Right cardiac atrium (tissue), 5 donors: ENCODE results near the gene ATG7. TPM values are rescaled to one million over a fixed set of nuclear protein-coding genes. Genes with fewer than 3 reads are reported as not detected.

Experiments used
- ATAC-seq, 2 donors: fragments of 200-7000 bp; cut with Tn5 transposase; one replicate each; pipeline versions ENCODE4 v1.8.0 to v1.9.1; 2020; ENCODE audit warnings: moderate library complexity in 2 of 2, mild to moderate bottlenecking in 1 of 2
- DNase-seq, 3 donors: peaks; one replicate each; pipeline ENCODE4 v3.0.0-alpha.2; 2020
- H3K27ac ChIP-seq: one replicate; pipeline ENCODE4 v1.5.1; 2013; ENCODE audit warnings: mild to moderate bottlenecking, low read length, control low read depth, moderate library complexity
- H3K27me3 ChIP-seq: one replicate; pipeline ENCODE4 v1.6.1; 2013; ENCODE audit not compliant: control insufficient read depth, insufficient read depth
- H3K4me1 ChIP-seq: one replicate; pipeline ENCODE4 v1.6.1; 2013; ENCODE audit warnings: low read length; ENCODE audit not compliant: control insufficient read depth, insufficient read depth
- H3K4me3 ChIP-seq: one replicate; pipeline ENCODE4 v1.5.1; 2013; ENCODE audit warnings: low read length, control low read depth
- H3K9me3 ChIP-seq: one replicate; pipeline ENCODE4 v1.6.1; 2013; ENCODE audit warnings: low read length; ENCODE audit not compliant: control insufficient read depth
- WGBS: extraction: QIAGEN DNeasy Blood & Tissue Kit; methylation state at CpG from one replicate; pipeline ENCODE4 v1.1.7; 2013; 5-methylcytosine and 5-hydroxymethylcytosine counted together
- intact Hi-C, 4 donors: fragments of 100-400 bp; cut with DNase I; formaldehyde crosslinking; loops; one replicate each; pipeline versions ENCODE4 v1.11.0 to v1.14.0; 2022 to 2023
- polyA plus RNA-seq: library from polyadenylated mRNA; stranded (reverse); fragments of 200-250 nt; gene quantifications from one replicate; pipeline ENCODE4 v1.2.3, GENCODE V29; 2013
- total RNA-seq, 4 donors: library from RNA; stranded (reverse); fragmentation: NEBNext Ultra II Directional; extraction: Animal tissue kit (Norgen Biotek cat#: 25700); gene quantifications; one replicate each; pipeline ENCODE4 v1.2.1, GENCODE V29; 2021
- donor health status: healthy with polysubstance abuse.
- donor health status: DM: no; HTN: yes; CAD: no.
- donor health status: DM: no; HTN: no; CAD: no.
- donor health status: DM: no; HTN: yes; CAD: no; lungs with severe emphysema.
- donor health status: DM: yes; HTN: yes; CAD: no.

ATG7 gene
- total and polyA plus RNA-seq, 5 donors = 5.9 to 22.3 (median 19.6) TPM

GRCh38 chr3:11302444-11302843 lies 30.2 kb downstream of the ATG7 start:
- H3K27me3 ChIP-seq = no peaks in the 10 kb centered on the region
- intact Hi-C loops = no loop called here
- ATAC-seq = no peak

GRCh38 chr3:11304175-11304574 lies 32.0 kb downstream of the ATG7 start:
- WGBS = 91% methylated on average over 6 of the region's 6 CpGs
- DNase-seq (no peak), ATAC-seq (peak in 1 of 2 donors; percentile 14)
- Histone ChIP-seq H3K9me3 (no peaks in the 10 kb centered on the region), H3K4me3 (no peak overlapping the region), H3K27me3 (no peaks in the 10 kb centered on the region), H3K27ac (no peak overlapping the region), H3K4me1 (no peaks in the 10 kb centered on the region)
- intact Hi-C loops = no loop called here

More at GRCh38 chr3:11302444-11302843, 30.2 kb downstream of the ATG7 start:
- no peaks in the 10 kb centered on the region for H3K9me3 ChIP-seq
- DNase-seq = no peak
- no peaks in the 10 kb centered on the region for H3K4me1 ChIP-seq
- no peak overlapping the region for H3K4me3 ChIP-seq
- H3K27ac ChIP-seq = no peak overlapping the region

GRCh38 chr3:11305509-11305908 lies 33.3 kb downstream of the ATG7 start:
- DNase-seq = no peak
- intact Hi-C loops = no loop called here
- no peaks in the 10 kb centered on the region for H3K4me1 ChIP-seq
- H3K27ac ChIP-seq = no peak overlapping the region
- no peak for ATAC-seq
- no peaks in the 10 kb centered on the region for H3K27me3 ChIP-seq
- 51% methylated on average over 1 of the region's 1 CpG for WGBS
- no peaks in the 10 kb centered on the region for H3K9me3 ChIP-seq
- H3K4me3 ChIP-seq = no peak overlapping the region

GRCh38 chr3:11306817-11307589 lies 34.8 kb downstream of the ATG7 start:
- ATAC-seq = peak; percentile 62

GRCh38 chr3:11307830-11308432 lies 35.7 kb downstream of the ATG7 start:
- ATAC-seq = peak; percentile 35 to 38
- no peak for DNase-seq
- Histone ChIP-seq H3K9me3 (no peaks in the 10 kb centered on the region), H3K27ac (no peak overlapping the region), H3K4me3 (no peak overlapping the region), H3K27me3 (no peaks in the 10 kb centered on the region), H3K4me1 (no peaks in the 10 kb centered on the region)
- 71% methylated on average over 6 of the region's 6 CpGs for WGBS
- intact Hi-C loops = no loop called here

More at GRCh38 chr3:11306817-11307589, 34.8 kb downstream of the ATG7 start:
- no peaks in the 10 kb centered on the region for H3K9me3 ChIP-seq
- H3K4me3 ChIP-seq = no peak overlapping the region
- 34% methylated on average over 5 of the region's 5 CpGs for WGBS
- intact Hi-C loops = no loop called here
- H3K27me3 ChIP-seq = no peaks in the 10 kb centered on the region
- peak in 1 of 3 donors; percentile 62 for DNase-seq
- peak overlapping the region; percentile 33 for H3K27ac ChIP-seq
- no peaks in the 10 kb centered on the region for H3K4me1 ChIP-seq

GRCh38 chr3:11310258-11310657 lies 38.1 kb downstream of the ATG7 start:
- no peaks in the 10 kb centered on the region for H3K4me1 ChIP-seq
- no peak for DNase-seq
- H3K9me3 ChIP-seq = no peaks in the 10 kb centered on the region
- H3K27me3 ChIP-seq = no peaks in the 10 kb centered on the region
- intact Hi-C loops = no loop called here
- WGBS = 88% methylated on average over 5 of the region's 5 CpGs
- no peak overlapping the region for H3K27ac ChIP-seq
- ATAC-seq = no peak
- H3K4me3 ChIP-seq = no peak overlapping the region

GRCh38 chr3:11312166-11312565 lies 40.0 kb downstream of the ATG7 start:
- no peaks in the 10 kb centered on the region for H3K27me3 ChIP-seq

GRCh38 chr3:11317300-11317699 lies 45.1 kb downstream of the ATG7 start:
- DNase-seq = no peak
- ATAC-seq = no peak
- no peaks in the 10 kb centered on the region for H3K4me1 ChIP-seq
- H3K4me3 ChIP-seq = no peak overlapping the region
- H3K9me3 ChIP-seq = no peaks in the 10 kb centered on the region
- no peak overlapping the region for H3K27ac ChIP-seq
- intact Hi-C loops = no loop called here
- no peaks in the 10 kb centered on the region for H3K27me3 ChIP-seq
- WGBS = 83% methylated on average over 9 of the region's 9 CpGs

More at GRCh38 chr3:11312166-11312565, 40.0 kb downstream of the ATG7 start:
- Histone ChIP-seq H3K4me1 (no peaks in the 10 kb centered on the region), H3K27ac (no peak overlapping the region), H3K4me3 (no peak overlapping the region), H3K9me3 (no peaks in the 10 kb centered on the region)
- WGBS = 74% methylated on average over 5 of the region's 5 CpGs
- no peak for DNase-seq
- no peak for ATAC-seq
- intact Hi-C loops = no loop called here

GRCh38 chr3:11322931-11323330 lies 50.7 kb downstream of the ATG7 start:
- intact Hi-C loops = loop anchor here in 1 of 4 donors (10.0 kb wide), 1 partner anchor 168 kb away; the partner anchor contains the start of gene HRH1
- WGBS = 85% methylated on average over 2 of the region's 2 CpGs
- ATAC-seq = no peak

GRCh38 chr3:11323813-11324212 lies 51.6 kb downstream of the ATG7 start:
- no peaks in the 10 kb centered on the region for H3K27me3 ChIP-seq
- intact Hi-C loops = loop anchor here in 1 of 4 donors (10.0 kb wide), 1 partner anchor 169 kb away; the partner anchor contains the start of gene HRH1
- no peak overlapping the region for H3K27ac ChIP-seq
- no peaks in the 10 kb centered on the region for H3K9me3 ChIP-seq
- no peak overlapping the region for H3K4me3 ChIP-seq
- 56% methylated on average over 3 of the region's 3 CpGs for WGBS
- peak in 1 of 2 donors; percentile 52 for ATAC-seq
- no peak for DNase-seq
- no peaks in the 10 kb centered on the region for H3K4me1 ChIP-seq

More at GRCh38 chr3:11322931-11323330, 50.7 kb downstream of the ATG7 start:
- H3K9me3 ChIP-seq = no peaks in the 10 kb centered on the region
- DNase-seq = no peak
- no peak overlapping the region for H3K27ac ChIP-seq
- H3K27me3 ChIP-seq = no peaks in the 10 kb centered on the region
- H3K4me3 ChIP-seq = no peak overlapping the region
- H3K4me1 ChIP-seq = no peaks in the 10 kb centered on the region

- H3K9me3 ChIP-seq = no peaks in the 10 kb centered on the region
- H3K27ac ChIP-seq = no peak overlapping the region
- DNase-seq (no peak), ATAC-seq (no peak)
- no peaks in the 10 kb centered on the region for H3K27me3 ChIP-seq
- no peaks in the 10 kb centered on the region for H3K4me1 ChIP-seq
- no peak overlapping the region for H3K4me3 ChIP-seq
- 97% methylated on average over 3 of the region's 3 CpGs for WGBS
- intact Hi-C loops = loop anchor here in 1 of 4 donors (10.0 kb wide), 1 partner anchor 173 kb away; the partner anchor contains the start of gene HRH1
These were observed 55.4 kb downstream of the ATG7 start for GRCh38 chr3:11327619-11328018.
